ENCODE measurements around the gene FAM50A.
A peak's percentile ranks its signal among the peaks of the same experiment; 100 is the strongest.

Gene FAM50A

DNA sequence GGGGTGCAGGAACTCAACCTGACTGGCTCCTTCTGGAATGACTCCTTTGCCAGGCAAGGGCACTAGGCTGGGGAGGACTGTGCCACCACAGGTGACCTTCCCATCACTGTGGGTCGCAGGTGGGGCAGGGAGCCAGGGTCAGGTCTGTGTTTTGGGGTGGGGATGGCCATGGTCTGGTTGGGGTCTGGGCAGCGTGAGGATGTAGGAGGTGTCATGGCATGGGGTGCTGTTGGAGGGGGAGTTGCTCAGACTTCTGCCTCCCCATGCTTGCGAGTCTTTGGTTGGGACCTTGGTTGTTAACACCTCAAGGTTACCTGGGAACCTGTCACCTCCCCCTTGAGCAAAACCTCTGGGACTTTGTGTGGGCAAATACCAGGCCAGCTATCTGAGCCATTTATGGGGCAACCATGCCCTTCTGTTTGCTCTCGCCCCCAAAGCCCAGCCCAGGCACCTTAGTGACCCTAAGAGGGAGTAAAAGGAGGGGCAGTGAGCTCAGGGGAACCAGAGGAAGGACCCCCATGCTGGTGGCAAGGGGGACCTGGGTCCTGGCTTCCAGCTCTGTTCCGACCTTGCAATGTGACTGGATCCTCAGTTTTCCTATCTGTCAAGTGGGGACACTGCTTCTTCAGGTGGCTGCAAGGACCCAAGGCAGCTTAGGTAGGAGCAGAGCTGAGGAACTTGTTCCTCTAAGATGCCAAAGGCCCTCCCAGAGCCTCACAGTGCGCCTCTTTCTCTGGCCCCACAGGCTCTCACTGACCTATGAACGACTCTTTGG lies 9.4 kb upstream of the FAM50A start:
- no peak for DNase-seq
- H3K36me3 ChIP-seq = peaks cover 0 to 41% (median 20%) of the 10 kb centered on the region in 3 donors
- peaks cover 0 to 32% (median 14%) of the 10 kb centered on the region in 4 donors for H3K4me1 ChIP-seq
- TF ChIP-seq, protein P1, sequence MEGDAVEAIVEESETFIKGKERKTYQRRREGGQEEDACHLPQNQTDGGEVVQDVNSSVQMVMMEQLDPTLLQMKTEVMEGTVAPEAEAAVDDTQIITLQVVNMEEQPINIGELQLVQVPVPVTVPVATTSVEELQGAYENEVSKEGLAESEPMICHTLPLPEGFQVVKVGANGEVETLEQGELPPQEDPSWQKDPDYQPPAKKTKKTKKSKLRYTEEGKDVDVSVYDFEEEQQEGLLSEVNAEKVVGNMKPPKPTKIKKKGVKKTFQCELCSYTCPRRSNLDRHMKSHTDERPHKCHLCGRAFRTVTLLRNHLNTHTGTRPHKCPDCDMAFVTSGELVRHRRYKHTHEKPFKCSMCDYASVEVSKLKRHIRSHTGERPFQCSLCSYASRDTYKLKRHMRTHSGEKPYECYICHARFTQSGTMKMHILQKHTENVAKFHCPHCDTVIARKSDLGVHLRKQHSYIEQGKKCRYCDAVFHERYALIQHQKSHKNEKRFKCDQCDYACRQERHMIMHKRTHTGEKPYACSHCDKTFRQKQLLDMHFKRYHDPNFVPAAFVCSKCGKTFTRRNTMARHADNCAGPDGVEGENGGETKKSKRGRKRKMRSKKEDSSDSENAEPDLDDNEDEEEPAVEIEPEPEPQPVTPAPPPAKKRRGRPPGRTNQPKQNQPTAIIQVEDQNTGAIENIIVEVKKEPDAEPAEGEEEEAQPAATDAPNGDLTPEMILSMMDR (IDR thresholded peaks at IDR 0.05) = no peak
- no peak overlapping the region for H3K4me3 ChIP-seq
- intact Hi-C loops (cut with DNase I; ENCODE audit: low total_unique reads) = no loop called here
- no peaks in the 10 kb centered on the region for H3K27me3 ChIP-seq
- H3K9me3 ChIP-seq = no peaks in the 10 kb centered on the region
- no peak overlapping the region for H3K27ac ChIP-seq

DNA sequence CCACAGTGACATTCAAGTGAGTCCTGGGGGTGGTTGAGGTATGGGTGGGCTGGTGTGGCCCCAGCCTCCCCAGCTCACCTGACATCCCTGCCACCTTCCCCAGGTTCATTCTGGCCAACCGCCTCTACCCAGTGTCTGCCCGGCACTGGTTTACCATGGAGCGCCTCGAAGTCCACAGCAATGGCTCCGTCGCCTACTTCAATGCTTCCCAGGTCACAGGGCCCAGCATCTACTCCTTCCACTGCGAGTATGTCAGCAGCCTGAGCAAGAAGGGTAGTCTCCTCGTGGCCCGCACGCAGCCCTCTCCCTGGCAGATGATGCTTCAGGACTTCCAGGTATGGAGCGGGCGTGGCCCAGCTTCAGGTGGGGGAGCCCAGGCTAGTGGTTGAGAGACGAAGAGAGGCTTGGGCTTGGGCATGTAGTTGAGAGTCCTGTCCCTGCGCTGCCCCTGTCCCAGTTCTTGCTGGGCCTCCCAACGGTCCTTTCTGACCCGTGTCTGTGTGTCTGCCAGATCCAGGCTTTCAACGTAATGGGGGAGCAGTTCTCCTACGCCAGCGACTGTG lies 8.7 kb upstream of the FAM50A start:
- Histone ChIP-seq H3K4me1 (peaks cover 0 to 25% (median 14%) of the 10 kb centered on the region in 4 donors), H3K4me3 (no peak overlapping the region), H3K27ac (no peak overlapping the region), H3K27me3 (no peaks in the 10 kb centered on the region), H3K36me3 (peaks cover 0 to 41% (median 20%) of the 10 kb centered on the region in 3 donors), H3K9me3 (no peaks in the 10 kb centered on the region)
- TF ChIP-seq, protein P1 (IDR thresholded peaks at IDR 0.05) = no peak
- intact Hi-C loops (cut with DNase I; ENCODE audit: low total_unique reads) = no loop called here
- no peak for DNase-seq

DNA sequence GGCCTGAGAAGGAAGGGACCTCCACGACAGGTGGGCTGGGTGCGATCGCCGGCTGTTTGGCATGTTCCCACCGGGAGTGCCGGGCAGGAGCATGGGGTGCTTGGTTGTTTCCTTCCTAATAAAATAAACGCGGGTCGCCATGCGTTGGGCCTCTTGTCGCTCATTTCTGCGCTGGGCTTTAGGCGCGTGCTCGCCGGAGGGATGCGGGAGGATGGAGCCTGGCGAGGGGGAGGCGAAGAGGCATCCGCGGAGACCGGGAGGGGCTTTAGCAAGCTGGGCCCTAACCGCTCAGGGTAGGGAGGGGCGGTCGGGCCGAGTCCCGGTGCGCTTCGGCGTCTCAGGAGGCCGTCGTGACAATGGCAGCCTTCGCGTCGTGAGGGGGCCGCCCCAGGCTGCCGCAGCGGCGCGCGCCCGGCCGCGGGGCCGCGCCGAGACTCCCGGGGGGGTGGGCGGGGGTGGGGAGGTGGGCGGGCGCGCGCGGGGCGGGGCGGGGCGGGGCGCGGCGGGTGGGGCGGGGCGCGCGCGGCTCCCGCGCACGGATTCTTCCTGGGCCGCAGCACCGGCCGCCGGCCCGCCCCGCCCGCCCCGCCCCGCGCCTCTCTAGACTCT lies 7.5 kb upstream of the FAM50A start:
- TF ChIP-seq, protein P1 (IDR thresholded peaks at IDR 0.05) = no peak
- intact Hi-C loops (cut with DNase I; ENCODE audit: low total_unique reads) = no loop called here
- H3K4me1 ChIP-seq = peaks cover 0 to 19% (median 14%) of the 10 kb centered on the region in 4 donors
- no peaks in the 10 kb centered on the region for H3K27me3 ChIP-seq
- H3K9me3 ChIP-seq = no peaks in the 10 kb centered on the region
- H3K27ac ChIP-seq = peak overlapping the region; percentile 86 to 92
- H3K36me3 ChIP-seq = peaks cover under 1 to 49% (median 22%) of the 10 kb centered on the region in 3 donors
- peak overlapping the region; percentile 85 to 86 for H3K4me3 ChIP-seq
- DNase-seq = no peak

DNA sequence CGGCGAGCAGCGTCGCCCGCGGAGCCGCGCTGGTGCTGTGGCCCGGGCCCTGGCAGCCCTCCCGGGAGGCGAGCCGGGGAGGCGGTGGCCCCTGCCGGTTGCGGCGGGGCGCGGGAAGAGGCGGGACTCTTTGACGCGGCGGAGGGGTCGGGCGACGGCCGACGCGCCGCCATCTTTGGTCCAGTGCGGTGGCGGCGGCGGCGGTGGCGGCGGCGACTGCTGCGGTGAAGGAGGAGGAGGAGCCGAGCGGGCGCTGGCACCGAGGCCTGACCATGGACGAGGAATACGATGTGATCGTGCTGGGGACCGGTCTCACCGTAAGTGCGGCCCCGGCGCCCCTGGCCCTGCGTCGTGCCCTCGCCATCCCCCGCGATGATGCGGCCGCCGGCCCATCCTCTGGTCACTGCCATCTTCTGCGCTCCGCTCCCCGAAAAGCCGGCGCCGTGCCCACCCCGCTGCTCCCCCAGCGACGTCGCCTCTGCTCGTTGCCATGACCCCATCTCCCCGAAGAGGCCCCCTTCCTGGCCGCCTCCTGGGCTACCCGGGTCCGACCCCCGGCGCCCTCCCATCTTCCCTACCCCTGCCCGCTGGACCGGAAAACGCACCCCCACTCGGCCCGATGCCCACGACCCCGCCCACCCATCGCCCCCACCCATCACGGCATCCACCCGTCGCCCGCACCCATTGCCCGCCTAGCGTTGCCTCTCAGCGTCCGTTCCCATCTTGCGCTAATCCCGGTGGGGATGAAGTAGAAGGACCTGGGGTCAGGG lies 6.8 kb upstream of the FAM50A start, which contains the start of gene GDI1:
Gene GDI1, plus strand, starts transcription at position 172 of the 770 bp plus-strand sequence. Its CDS starts 101 bp downstream, at position 273.
- intact Hi-C loops (cut with DNase I; ENCODE audit: low total_unique reads) = no loop called here
- peak; percentile 42 to 74 for DNase-seq
- H3K27me3 ChIP-seq = no peaks in the 10 kb centered on the region
- H3K27ac ChIP-seq = peak within 1 kb of the TSS; percentile 86 to 92
- TF ChIP-seq, protein P1 (IDR thresholded peaks at IDR 0.05) = no peak
- H3K9me3 ChIP-seq = no peaks in the 10 kb centered on the region
- peak within 1 kb of the TSS; percentile 85 to 86 for H3K4me3 ChIP-seq
- peaks cover 4 to 50% (median 26%) of the 10 kb centered on the region in 3 donors for H3K36me3 ChIP-seq
- peaks cover 0 to 19% (median 14%) of the 10 kb centered on the region in 4 donors for H3K4me1 ChIP-seq

All from tibial artery (tissue), 4 donors.